AG08396 (cell line): ENCODE measurements around the gene PDE5A.
A peak's percentile ranks its signal among the peaks of the same experiment; 100 is the strongest.

Experiments
- DNase-seq: peaks from one replicate; pipeline ENCODE4 v3.0.0; 2012; ENCODE audit warnings: low spot score, mixed read lengths

PDE5A gene

GRCh38 chr4:119521268-119521667 lies 107.3 kb downstream of the PDE5A start:
- DNase-seq = no peak

- DNase-seq = no peak
Observed at GRCh38 chr4:119518915-119519410, 109.6 kb downstream of the PDE5A start.

GRCh38 chr4:119518230-119518892 lies 110.2 kb downstream of the PDE5A start:
- no peak for DNase-seq

- peak; percentile 5 for DNase-seq
Observed at GRCh38 chr4:119517361-119518229, 111.0 kb downstream of the PDE5A start.

- no peak for DNase-seq
Observed at GRCh38 chr4:119512398-119512797, 116.2 kb downstream of the PDE5A start.

GRCh38 chr4:119510395-119511149 lies 118.0 kb downstream of the PDE5A start:
- no peak for DNase-seq

GRCh38 chr4:119508281-119508680 lies 120.3 kb downstream of the PDE5A start:
- DNase-seq = no peak

GRCh38 chr4:119506806-119507205 lies 121.8 kb downstream of the PDE5A start:
- DNase-seq = no peak

- DNase-seq = no peak
Observed at GRCh38 chr4:119504616-119505015, 124.0 kb downstream of the PDE5A start.

- no peak for DNase-seq
Observed at GRCh38 chr4:119501740-119502139, 126.9 kb downstream of the PDE5A start.

- peak; percentile 11 for DNase-seq
Observed at GRCh38 chr4:119498527-119498926, 130.1 kb downstream of the PDE5A start.

GRCh38 chr4:119493886-119494285 lies 134.7 kb downstream of the PDE5A start:
- no peak for DNase-seq

- DNase-seq = no peak
Observed at GRCh38 chr4:119493419-119493818, 135.2 kb downstream of the PDE5A start.

GRCh38 chr4:119490335-119490734 lies 138.3 kb downstream of the PDE5A start:
- DNase-seq = no peak

GRCh38 chr4:119489305-119489704 lies 139.3 kb downstream of the PDE5A start:
- DNase-seq = no peak

- DNase-seq = no peak
Observed at GRCh38 chr4:119480331-119480730, 148.3 kb downstream of the PDE5A start.

GRCh38 chr4:119479835-119480234 lies 148.8 kb downstream of the PDE5A start:
- DNase-seq = no peak

GRCh38 chr4:119479180-119479808 lies 149.3 kb downstream of the PDE5A start:
- DNase-seq = no peak

- DNase-seq = no peak
Observed at GRCh38 chr4:119478446-119479179, 150.0 kb downstream of the PDE5A start.

- no peak for DNase-seq
Observed at GRCh38 chr4:119477412-119478053, 151.1 kb downstream of the PDE5A start.

GRCh38 chr4:119471259-119471658 lies 157.3 kb downstream of the PDE5A start:
- DNase-seq = no peak
